22Rv1 (cell line): ENCODE data around the gene SLC4A11.

Experiments
- ZFX ChIP-seq: fragments of 450-650 bp; IDR thresholded peaks from 2 replicates; pipeline ENCODE4 v1.6.1; 2017; ENCODE audit warnings: antibody characterized with exemption, borderline replicate concordance
- TF ChIP-seq, protein P1 (sequence below): fragments of 450-650 bp; IDR thresholded peaks from 2 replicates; pipeline ENCODE4 v1.5.1; 2017; ENCODE audit warnings: mild to moderate bottlenecking

DNA sequence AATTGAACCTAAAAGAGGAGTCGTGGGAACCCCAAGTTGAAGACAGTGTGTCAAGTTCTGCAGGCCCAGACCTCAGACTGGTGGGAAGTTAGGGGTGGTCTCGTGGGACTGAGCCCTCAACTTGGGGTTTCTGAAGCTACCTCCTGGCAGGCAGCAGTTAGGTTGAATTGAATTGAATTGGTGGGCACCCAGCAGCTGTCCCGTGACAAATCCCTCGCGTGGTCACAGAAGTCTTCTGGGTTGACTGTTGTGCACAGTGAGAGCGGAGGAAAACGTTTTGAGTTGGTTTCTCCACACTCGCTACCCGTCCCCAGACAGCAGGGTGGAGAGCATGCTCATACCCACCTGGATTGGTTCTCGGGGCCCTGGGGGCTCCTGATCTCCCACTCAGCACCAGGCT, 12.9 kb downstream of the SLC4A11 start:
- TF ChIP-seq, protein P1, sequence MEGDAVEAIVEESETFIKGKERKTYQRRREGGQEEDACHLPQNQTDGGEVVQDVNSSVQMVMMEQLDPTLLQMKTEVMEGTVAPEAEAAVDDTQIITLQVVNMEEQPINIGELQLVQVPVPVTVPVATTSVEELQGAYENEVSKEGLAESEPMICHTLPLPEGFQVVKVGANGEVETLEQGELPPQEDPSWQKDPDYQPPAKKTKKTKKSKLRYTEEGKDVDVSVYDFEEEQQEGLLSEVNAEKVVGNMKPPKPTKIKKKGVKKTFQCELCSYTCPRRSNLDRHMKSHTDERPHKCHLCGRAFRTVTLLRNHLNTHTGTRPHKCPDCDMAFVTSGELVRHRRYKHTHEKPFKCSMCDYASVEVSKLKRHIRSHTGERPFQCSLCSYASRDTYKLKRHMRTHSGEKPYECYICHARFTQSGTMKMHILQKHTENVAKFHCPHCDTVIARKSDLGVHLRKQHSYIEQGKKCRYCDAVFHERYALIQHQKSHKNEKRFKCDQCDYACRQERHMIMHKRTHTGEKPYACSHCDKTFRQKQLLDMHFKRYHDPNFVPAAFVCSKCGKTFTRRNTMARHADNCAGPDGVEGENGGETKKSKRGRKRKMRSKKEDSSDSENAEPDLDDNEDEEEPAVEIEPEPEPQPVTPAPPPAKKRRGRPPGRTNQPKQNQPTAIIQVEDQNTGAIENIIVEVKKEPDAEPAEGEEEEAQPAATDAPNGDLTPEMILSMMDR = no peak
- no peak for TF ChIP-seq ZFX
